ENCODE measurements around the gene VPS37C.
"Not testable (repeated sequence)": the region's sequence is repeated elsewhere in the genome, so short reads cannot be mapped to it uniquely, and the experiment has no call there.

VPS37C gene

DNA sequence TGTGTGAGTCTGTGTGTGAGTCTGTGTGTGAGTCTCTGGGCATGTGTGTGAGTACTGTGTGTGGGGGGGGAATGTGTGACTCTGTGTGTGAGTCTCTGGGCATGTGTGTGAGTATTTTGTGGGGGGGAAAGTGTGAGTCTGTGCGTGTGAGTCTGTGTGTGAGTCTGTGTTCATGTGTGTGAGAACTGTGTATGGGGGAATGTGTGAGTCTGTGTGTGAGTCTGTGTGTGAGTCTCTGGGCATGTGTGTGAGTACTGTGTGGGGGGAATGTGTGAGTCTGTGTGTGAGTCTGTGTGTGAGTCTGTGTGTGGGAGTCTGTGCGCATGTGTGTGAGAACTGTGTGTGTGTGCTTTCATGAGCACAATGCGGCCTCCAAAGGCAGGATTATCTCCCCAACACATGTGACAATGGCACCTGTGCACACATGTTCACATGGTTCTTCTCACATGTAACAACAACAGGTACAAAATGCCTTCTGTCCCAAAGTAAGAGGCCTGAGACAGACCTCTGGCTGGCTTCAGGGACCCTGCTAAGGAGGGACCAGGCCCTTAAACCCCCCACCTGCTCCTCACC, 57.3 kb downstream of the VPS37C start:
- no peak overlapping the region for H3K4me3 ChIP-seq (ENCODE audit: low read depth, low read length)
- TF ChIP-seq, protein P1, sequence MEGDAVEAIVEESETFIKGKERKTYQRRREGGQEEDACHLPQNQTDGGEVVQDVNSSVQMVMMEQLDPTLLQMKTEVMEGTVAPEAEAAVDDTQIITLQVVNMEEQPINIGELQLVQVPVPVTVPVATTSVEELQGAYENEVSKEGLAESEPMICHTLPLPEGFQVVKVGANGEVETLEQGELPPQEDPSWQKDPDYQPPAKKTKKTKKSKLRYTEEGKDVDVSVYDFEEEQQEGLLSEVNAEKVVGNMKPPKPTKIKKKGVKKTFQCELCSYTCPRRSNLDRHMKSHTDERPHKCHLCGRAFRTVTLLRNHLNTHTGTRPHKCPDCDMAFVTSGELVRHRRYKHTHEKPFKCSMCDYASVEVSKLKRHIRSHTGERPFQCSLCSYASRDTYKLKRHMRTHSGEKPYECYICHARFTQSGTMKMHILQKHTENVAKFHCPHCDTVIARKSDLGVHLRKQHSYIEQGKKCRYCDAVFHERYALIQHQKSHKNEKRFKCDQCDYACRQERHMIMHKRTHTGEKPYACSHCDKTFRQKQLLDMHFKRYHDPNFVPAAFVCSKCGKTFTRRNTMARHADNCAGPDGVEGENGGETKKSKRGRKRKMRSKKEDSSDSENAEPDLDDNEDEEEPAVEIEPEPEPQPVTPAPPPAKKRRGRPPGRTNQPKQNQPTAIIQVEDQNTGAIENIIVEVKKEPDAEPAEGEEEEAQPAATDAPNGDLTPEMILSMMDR (IDR thresholded peaks at IDR 0.05; ENCODE audit: low read depth, low read length), result no peak
- DNase-seq (ENCODE audit: low read depth, low spot score), result no peak
- in situ Hi-C loops (cut with HindIII; ENCODE audit: low sequenced_read_pairs), result no loop called here

DNA sequence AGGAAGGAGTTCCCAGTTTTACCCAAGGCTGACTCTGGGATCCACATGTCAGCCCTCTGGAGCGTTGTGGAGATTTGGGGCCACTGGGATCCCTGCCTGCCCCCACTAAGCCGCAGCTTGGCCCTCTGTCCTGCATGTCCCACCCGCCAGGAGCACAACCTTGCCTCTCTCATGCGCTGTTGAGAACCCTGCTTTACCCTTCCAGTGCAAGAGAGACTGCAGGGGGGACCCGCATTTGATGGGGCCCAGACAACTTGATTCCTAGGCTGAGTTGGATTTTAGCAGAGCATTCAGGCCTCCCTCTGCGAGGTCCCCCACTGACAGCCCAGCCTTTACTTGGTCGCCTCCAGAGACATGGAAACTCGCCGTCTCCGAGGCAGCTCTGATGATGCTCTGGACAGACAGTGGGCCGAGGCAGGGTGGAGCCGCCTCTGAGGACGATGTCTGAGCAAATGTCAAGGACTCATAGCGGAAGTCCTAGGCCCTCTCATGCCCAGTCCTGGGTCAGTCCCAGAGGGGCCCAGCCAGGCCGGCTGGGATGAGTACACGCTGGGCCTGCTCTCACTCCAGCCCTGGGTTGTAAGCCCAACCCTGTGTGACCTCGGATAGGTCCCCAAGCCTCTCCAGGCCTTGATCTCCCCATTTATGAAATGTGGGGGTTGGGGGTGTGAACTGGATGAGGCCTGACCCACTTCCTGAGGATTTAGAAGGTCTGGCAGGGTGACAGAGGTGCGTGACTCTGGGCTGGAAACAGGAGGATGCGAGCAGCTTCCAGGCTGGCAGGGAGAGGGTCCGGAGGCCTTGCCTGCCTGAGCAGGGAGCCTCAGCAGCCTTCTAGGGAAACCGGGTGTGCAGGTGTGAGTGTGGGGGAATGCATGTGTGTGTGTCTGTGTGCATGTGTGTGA, 58.3 kb downstream of the VPS37C start:
- DNase-seq (ENCODE audit: low read depth, low spot score), result no peak
- in situ Hi-C loops (cut with HindIII; ENCODE audit: low sequenced_read_pairs), result no loop called here
- no peak overlapping the region for H3K4me3 ChIP-seq (ENCODE audit: low read depth, low read length)
- TF ChIP-seq, protein P1 (IDR thresholded peaks at IDR 0.05; ENCODE audit: low read depth, low read length), result no peak

GRCh38 chr11:61098778-61099177, 62.4 kb downstream of the VPS37C start:
- DNase-seq (ENCODE audit: low read depth, low spot score), result no peak
- in situ Hi-C loops (cut with HindIII; ENCODE audit: low sequenced_read_pairs), result no loop called here
- no peak overlapping the region for H3K4me3 ChIP-seq (ENCODE audit: low read depth, low read length)
- TF ChIP-seq, protein P1 (IDR thresholded peaks at IDR 0.05; ENCODE audit: low read depth, low read length), result no peak

DNA sequence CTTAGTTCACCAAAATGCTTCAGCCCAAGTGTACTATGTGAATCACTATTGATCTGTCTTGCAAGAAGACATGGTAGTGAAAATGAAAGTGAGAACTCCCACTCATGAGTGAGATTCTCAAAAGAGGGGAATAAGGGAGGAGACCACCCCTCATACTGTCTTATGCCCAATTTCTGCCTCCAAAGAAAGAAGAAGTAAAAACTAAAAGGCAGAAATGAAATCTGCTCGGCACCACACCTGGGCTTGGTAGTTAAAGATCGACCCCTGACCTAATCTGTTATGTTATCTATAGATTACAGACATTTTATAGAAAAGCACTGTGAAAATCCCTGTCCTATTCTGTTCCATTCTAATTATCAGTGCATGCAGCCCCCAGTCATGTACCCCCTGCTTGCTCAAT, 63.0 kb downstream of the VPS37C start:
- in situ Hi-C loops (cut with HindIII; ENCODE audit: low sequenced_read_pairs); DNase-seq (ENCODE audit: low read depth, low spot score); H3K4me3 ChIP-seq (ENCODE audit: low read depth, low read length): not testable (repeated sequence)

GRCh38 chr11:61095021-61095420, 66.2 kb downstream of the VPS37C start:
- in situ Hi-C loops (cut with HindIII; ENCODE audit: low sequenced_read_pairs), result no loop called here
- TF ChIP-seq, protein P1 (IDR thresholded peaks at IDR 0.05; ENCODE audit: low read depth, low read length), result no peak

GRCh38 chr11:61094167-61094566, 67.1 kb downstream of the VPS37C start:
- H3K4me3 ChIP-seq (ENCODE audit: low read depth, low read length); DNase-seq (ENCODE audit: low read depth, low spot score); in situ Hi-C loops (cut with HindIII; ENCODE audit: low sequenced_read_pairs): not testable (repeated sequence)

More at GRCh38 chr11:61095021-61095420, 66.2 kb downstream of the VPS37C start:
- DNase-seq (ENCODE audit: low read depth, low spot score), result no peak
- H3K4me3 ChIP-seq (ENCODE audit: low read depth, low read length), result no peak overlapping the region

GRCh38 chr11:61092908-61093763, 68.1 kb downstream of the VPS37C start:
- TF ChIP-seq, protein P1 (IDR thresholded peaks at IDR 0.05; ENCODE audit: low read depth, low read length), result no peak
- no peak for DNase-seq (ENCODE audit: low read depth, low spot score)
- in situ Hi-C loops (cut with HindIII; ENCODE audit: low sequenced_read_pairs), result no loop called here
- no peak overlapping the region for H3K4me3 ChIP-seq (ENCODE audit: low read depth, low read length)
